ENCODE data around the gene MAGEF1.

GRCh38 chr3:184752361-184752760 is 40.5 kb upstream of the MAGEF1 start:
- TF ChIP-seq CTCF (IDR thresholded peaks at IDR 0.05) = no peak
- no peak for TF ChIP-seq POLR2AphosphoS5 (IDR thresholded peaks at IDR 0.05)
- no peak for TF ChIP-seq POLR2A (IDR thresholded peaks at IDR 0.05)
